ENCODE data around the gene IPPK. TPM values are rescaled to one million over a fixed set of nuclear protein-coding genes. Genes with fewer than 3 reads are reported as not detected.

The IPPK gene
- total RNA-seq, 1 experiment from 2014 or later, result 5.4 TPM

DNA sequence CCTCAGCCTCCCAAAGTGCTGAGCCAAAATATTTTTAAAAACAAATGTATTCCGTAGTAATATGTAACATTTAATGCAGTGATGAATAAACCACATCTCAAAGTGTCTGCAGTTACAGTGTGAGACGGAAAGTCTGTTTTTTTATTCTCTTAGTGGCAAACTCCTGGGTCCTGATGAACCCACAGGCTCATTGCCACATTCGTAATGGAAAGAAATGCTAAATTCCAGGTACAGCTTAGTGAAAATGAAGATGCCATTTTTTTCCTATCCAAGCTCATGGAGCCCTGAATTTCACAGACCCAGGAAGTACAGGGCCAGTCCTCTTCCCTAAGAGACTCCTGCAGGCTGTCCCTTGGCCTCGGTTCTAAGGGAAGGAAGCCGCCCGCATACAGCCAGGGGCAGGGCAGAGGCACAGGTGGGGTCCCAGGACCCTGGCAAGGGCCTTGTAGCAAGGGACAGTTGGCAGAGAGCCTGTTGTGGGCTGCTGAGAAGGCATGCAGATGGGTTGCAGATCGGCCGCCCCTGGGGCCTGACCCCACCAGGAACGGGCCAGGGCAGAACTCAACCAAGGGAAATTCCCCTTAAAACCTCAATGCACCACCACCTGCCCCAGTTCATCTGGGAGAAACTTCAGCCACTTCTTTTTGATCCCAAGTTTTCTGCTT is 36.2 kb downstream of the IPPK start:
- peaks cover 5% of the 10 kb centered on the region for H3K36me3 ChIP-seq (ENCODE audit: control insufficient read depth, insufficient read depth, low read length)
- BruUV-seq (replicated peaks), result no TSS peak
- no peak for ATAC-seq
- intact Hi-C loops (cut with micrococcal nuclease; ENCODE audit: unreplicated experiment) (no loop called here), in situ Hi-C loops (cut with HindIII; ENCODE audit: low pct_unique_long_range_greater_than_20kb, low sequenced_read_pairs) (no loop called here)
- no peak overlapping the region for H3K27ac ChIP-seq (ENCODE audit: low read length)
- H3K27me3 ChIP-seq (ENCODE audit: control insufficient read depth, insufficient read depth, low read length), result no peaks in the 10 kb centered on the region
- no peak overlapping the region for H3K4me3 ChIP-seq (ENCODE audit: low read depth in 2 of 2, low read length in 2 of 2)
- H3K9me3 ChIP-seq (ENCODE audit: control insufficient read depth, insufficient read depth, low read depth, low read length), result no peaks in the 10 kb centered on the region
- no peak for TF ChIP-seq POLR2AphosphoS5 (IDR thresholded peaks at IDR 0.05; ENCODE audit: low read depth, low read length)
- TF ChIP-seq, protein P1, sequence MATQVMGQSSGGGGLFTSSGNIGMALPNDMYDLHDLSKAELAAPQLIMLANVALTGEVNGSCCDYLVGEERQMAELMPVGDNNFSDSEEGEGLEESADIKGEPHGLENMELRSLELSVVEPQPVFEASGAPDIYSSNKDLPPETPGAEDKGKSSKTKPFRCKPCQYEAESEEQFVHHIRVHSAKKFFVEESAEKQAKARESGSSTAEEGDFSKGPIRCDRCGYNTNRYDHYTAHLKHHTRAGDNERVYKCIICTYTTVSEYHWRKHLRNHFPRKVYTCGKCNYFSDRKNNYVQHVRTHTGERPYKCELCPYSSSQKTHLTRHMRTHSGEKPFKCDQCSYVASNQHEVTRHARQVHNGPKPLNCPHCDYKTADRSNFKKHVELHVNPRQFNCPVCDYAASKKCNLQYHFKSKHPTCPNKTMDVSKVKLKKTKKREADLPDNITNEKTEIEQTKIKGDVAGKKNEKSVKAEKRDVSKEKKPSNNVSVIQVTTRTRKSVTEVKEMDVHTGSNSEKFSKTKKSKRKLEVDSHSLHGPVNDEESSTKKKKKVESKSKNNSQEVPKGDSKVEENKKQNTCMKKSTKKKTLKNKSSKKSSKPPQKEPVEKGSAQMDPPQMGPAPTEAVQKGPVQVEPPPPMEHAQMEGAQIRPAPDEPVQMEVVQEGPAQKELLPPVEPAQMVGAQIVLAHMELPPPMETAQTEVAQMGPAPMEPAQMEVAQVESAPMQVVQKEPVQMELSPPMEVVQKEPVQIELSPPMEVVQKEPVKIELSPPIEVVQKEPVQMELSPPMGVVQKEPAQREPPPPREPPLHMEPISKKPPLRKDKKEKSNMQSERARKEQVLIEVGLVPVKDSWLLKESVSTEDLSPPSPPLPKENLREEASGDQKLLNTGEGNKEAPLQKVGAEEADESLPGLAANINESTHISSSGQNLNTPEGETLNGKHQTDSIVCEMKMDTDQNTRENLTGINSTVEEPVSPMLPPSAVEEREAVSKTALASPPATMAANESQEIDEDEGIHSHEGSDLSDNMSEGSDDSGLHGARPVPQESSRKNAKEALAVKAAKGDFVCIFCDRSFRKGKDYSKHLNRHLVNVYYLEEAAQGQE (IDR thresholded peaks at IDR 0.05; ENCODE audit: insufficient read depth in 1 of 2, low read depth in 2 of 2, low read length in 1 of 2), result no peak
- ChIA-PET CTCF (interaction anchor here (0.6 kb wide), 1 partner anchor 38 kb away, joined by 10 read pairs; no protein-coding TSS in a partner anchor), POLR2A (no interaction called here)
- no peaks in the 10 kb centered on the region for H3K4me1 ChIP-seq (ENCODE audit: control insufficient read depth, insufficient read depth, low read length)
- no peak for DNase-seq (ENCODE audit: low read depth, low spot score)

DNA sequence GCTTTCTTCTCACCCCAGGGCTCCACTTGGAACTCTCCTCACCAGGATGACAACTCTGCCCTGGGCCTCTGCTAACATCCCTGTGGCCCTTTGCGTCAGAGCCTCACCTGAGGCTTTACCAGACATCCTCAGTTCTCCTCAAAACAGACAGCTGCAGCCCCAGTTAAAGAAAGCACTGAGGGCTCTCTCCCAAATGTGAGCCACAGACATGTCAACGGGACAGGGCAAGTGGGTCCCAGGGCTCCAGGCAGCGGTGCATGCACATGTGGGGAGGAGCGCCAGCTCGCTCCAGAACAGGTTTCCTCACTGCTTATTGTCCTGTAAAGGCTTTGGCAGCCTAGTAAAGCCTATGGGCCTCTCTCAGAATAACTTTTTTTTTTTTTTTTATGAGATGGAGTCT is 37.3 kb downstream of the IPPK start:
- no peak for ATAC-seq
- in situ Hi-C loops (cut with HindIII; ENCODE audit: low pct_unique_long_range_greater_than_20kb, low sequenced_read_pairs) (no loop called here), intact Hi-C loops (cut with micrococcal nuclease; ENCODE audit: unreplicated experiment) (no loop called here)
- TF ChIP-seq SIN3A (IDR thresholded peaks at IDR 0.05; ENCODE audit: borderline replicate concordance, insufficient read depth, low read depth, low read length) (no peak), POLR2AphosphoS5 (IDR thresholded peaks at IDR 0.05; ENCODE audit: low read depth, low read length) (no peak), TCF7L2 (IDR thresholded peaks at IDR 0.05; ENCODE audit: low read depth, low read length) (no peak)
- TF ChIP-seq, protein P1 (IDR thresholded peaks at IDR 0.05; ENCODE audit: insufficient read depth in 1 of 2, low read depth in 2 of 2, low read length in 1 of 2), result no peak
- TF ChIP-seq, protein P2, sequence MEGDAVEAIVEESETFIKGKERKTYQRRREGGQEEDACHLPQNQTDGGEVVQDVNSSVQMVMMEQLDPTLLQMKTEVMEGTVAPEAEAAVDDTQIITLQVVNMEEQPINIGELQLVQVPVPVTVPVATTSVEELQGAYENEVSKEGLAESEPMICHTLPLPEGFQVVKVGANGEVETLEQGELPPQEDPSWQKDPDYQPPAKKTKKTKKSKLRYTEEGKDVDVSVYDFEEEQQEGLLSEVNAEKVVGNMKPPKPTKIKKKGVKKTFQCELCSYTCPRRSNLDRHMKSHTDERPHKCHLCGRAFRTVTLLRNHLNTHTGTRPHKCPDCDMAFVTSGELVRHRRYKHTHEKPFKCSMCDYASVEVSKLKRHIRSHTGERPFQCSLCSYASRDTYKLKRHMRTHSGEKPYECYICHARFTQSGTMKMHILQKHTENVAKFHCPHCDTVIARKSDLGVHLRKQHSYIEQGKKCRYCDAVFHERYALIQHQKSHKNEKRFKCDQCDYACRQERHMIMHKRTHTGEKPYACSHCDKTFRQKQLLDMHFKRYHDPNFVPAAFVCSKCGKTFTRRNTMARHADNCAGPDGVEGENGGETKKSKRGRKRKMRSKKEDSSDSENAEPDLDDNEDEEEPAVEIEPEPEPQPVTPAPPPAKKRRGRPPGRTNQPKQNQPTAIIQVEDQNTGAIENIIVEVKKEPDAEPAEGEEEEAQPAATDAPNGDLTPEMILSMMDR (IDR thresholded peaks at IDR 0.05), result no peak
- Histone ChIP-seq H3K4me3 (ENCODE audit: low read depth in 2 of 2, low read length in 2 of 2) (no peak overlapping the region), H3K36me3 (ENCODE audit: control insufficient read depth, insufficient read depth, low read length) (peaks cover 5% of the 10 kb centered on the region), H3K27me3 (ENCODE audit: control insufficient read depth, insufficient read depth, low read length) (no peaks in the 10 kb centered on the region), H3K27ac (ENCODE audit: low read length) (no peak overlapping the region), H3K4me1 (ENCODE audit: control insufficient read depth, insufficient read depth, low read length) (no peaks in the 10 kb centered on the region), H3K9me3 (ENCODE audit: control insufficient read depth, insufficient read depth, low read depth, low read length) (no peaks in the 10 kb centered on the region)
- no TSS peak for BruUV-seq (replicated peaks)
- DNase-seq (ENCODE audit: low read depth, low spot score), result no peak
- ChIA-PET POLR2A (no interaction called here), CTCF (no interaction called here)
